Measurements from ENCODE around the gene GRK5.

DNA sequence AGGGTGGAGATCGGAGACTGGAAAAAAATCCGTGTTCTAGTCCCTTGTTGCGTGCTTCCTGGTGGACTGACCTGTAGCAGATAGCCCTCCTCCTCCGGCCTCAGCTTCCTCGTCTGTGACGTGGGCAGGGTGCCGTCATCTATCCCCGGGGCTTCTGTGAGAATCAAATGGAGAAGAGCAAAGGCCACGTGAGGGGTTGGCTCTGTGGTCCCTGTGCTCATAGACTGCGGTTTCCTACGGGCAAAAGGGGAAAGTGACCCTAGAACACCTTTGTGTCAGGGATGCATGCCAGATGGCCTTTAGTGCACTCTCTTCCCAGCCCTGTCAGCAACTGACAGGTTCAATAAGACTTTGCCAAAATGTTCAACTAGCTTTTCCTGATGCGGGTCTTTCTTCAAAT, 33.7 kb downstream of the GRK5 start:
- TF ChIP-seq POLR2AphosphoS5 (IDR thresholded peaks at IDR 0.05) (no peak), EP300 (IDR thresholded peaks at IDR 0.05; ENCODE audit: low read depth) (no peak), POLR2A (IDR thresholded peaks at IDR 0.05) (no peak)
- TF ChIP-seq, protein P1, sequence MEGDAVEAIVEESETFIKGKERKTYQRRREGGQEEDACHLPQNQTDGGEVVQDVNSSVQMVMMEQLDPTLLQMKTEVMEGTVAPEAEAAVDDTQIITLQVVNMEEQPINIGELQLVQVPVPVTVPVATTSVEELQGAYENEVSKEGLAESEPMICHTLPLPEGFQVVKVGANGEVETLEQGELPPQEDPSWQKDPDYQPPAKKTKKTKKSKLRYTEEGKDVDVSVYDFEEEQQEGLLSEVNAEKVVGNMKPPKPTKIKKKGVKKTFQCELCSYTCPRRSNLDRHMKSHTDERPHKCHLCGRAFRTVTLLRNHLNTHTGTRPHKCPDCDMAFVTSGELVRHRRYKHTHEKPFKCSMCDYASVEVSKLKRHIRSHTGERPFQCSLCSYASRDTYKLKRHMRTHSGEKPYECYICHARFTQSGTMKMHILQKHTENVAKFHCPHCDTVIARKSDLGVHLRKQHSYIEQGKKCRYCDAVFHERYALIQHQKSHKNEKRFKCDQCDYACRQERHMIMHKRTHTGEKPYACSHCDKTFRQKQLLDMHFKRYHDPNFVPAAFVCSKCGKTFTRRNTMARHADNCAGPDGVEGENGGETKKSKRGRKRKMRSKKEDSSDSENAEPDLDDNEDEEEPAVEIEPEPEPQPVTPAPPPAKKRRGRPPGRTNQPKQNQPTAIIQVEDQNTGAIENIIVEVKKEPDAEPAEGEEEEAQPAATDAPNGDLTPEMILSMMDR (IDR thresholded peaks at IDR 0.05): no peak
